Measurements from ENCODE around the gene DNAJC8.

Gene DNAJC8

GRCh38 chr1:28195780-28196179 is 37.0 kb downstream of the DNAJC8 start:
- no peak for DNase-seq

GRCh38 chr1:28194326-28195035 is 38.3 kb downstream of the DNAJC8 start:
- peaks cover 10 to 16% (median 15%) of the 10 kb centered on the region in 4 experiments for H3K36me3 ChIP-seq (ENCODE audit: control insufficient read depth in 4 of 4, insufficient read depth in 4 of 4, low read length in 3 of 4)
- ChIA-PET CTCF (interaction anchor here (5.6 kb wide), 1 partner anchor 103 kb away, joined by 25 read pairs; no protein-coding TSS in a partner anchor), POLR2A (no interaction called here)
- 86% methylated on average over 6 of the region's 8 CpGs for WGBS (ENCODE audit: insufficient coverage)
- H3K4me3 ChIP-seq (ENCODE audit: control insufficient read depth in 1 of 7, extremely low read depth in 1 of 7, insufficient read depth in 4 of 7, low read depth in 2 of 7, low read length in 6 of 7) = no peak overlapping the region
- H3K27me3 ChIP-seq (replicated peaks in 2 of 5; ENCODE audit: control insufficient read depth in 4 of 5, insufficient read depth in 5 of 5, low read length in 4 of 5) = no peaks in the 10 kb centered on the region
- peaks cover 0 to 5% (median 0%) of the 10 kb centered on the region in 5 experiments for H3K9me3 ChIP-seq (ENCODE audit: control extremely low read depth in 1 of 5, control insufficient read depth in 4 of 5, insufficient read depth in 2 of 5, low read depth in 1 of 5, low read length in 4 of 5)
- no peak for DNase-seq
- peaks cover 0 to 39% (median 25%) of the 10 kb centered on the region in 4 experiments for H3K4me1 ChIP-seq (ENCODE audit: control extremely low read depth in 1 of 4, control insufficient read depth in 4 of 4, insufficient read depth in 4 of 4, low read length in 3 of 4)
- no peak overlapping the region for H3K27ac ChIP-seq (ENCODE audit: insufficient read depth in 1 of 2, low read depth in 1 of 2, low read length in 2 of 2, poor library complexity in 1 of 2, severe bottlenecking in 2 of 2)

More at GRCh38 chr1:28195780-28196179, 37.0 kb downstream of the DNAJC8 start:
- ChIA-PET POLR2A (interaction anchor here (0.7 kb wide), 1 partner anchor 90 kb away, joined by 5 read pairs; no protein-coding TSS in a partner anchor), CTCF (interaction anchor here (1.4 to 5.6 kb wide), 4 partner anchors 12 to 110 kb away, joined by 4 to 33 read pairs (median 14); partner anchors contain the start of gene EYA3)
- no peak overlapping the region for H3K4me3 ChIP-seq (ENCODE audit: control insufficient read depth in 1 of 7, extremely low read depth in 1 of 7, insufficient read depth in 4 of 7, low read depth in 2 of 7, low read length in 6 of 7)
- peaks cover 0 to 43% (median 30%) of the 10 kb centered on the region in 4 experiments for H3K4me1 ChIP-seq (ENCODE audit: control extremely low read depth in 1 of 4, control insufficient read depth in 4 of 4, insufficient read depth in 4 of 4, low read length in 3 of 4)
- H3K9me3 ChIP-seq (ENCODE audit: control extremely low read depth in 1 of 5, control insufficient read depth in 4 of 5, insufficient read depth in 2 of 5, low read depth in 1 of 5, low read length in 4 of 5) = peaks cover 0 to 5% (median 0%) of the 10 kb centered on the region in 5 experiments
- peaks cover 10 to 28% (median 23%) of the 10 kb centered on the region in 4 experiments for H3K36me3 ChIP-seq (ENCODE audit: control insufficient read depth in 4 of 4, insufficient read depth in 4 of 4, low read length in 3 of 4)
- 100% methylated on average over 1 of the region's 1 CpG for WGBS (ENCODE audit: insufficient coverage)
- no peak overlapping the region for H3K27ac ChIP-seq (ENCODE audit: insufficient read depth in 1 of 2, low read depth in 1 of 2, low read length in 2 of 2, poor library complexity in 1 of 2, severe bottlenecking in 2 of 2)
- no peaks in the 10 kb centered on the region for H3K27me3 ChIP-seq (replicated peaks in 2 of 5; ENCODE audit: control insufficient read depth in 4 of 5, insufficient read depth in 5 of 5, low read length in 4 of 5)

GRCh38 chr1:28193701-28194161 is 39.1 kb downstream of the DNAJC8 start:
- ChIA-PET POLR2A (no interaction called here), CTCF (interaction anchor here (5.6 kb wide), 1 partner anchor 102 kb away, joined by 25 read pairs; no protein-coding TSS in a partner anchor)
- Histone ChIP-seq H3K9me3 (ENCODE audit: control extremely low read depth in 1 of 5, control insufficient read depth in 4 of 5, insufficient read depth in 2 of 5, low read depth in 1 of 5, low read length in 4 of 5) (peaks cover 0 to under 1% (median 0%) of the 10 kb centered on the region in 5 experiments), H3K27ac (ENCODE audit: insufficient read depth in 1 of 2, low read depth in 1 of 2, low read length in 2 of 2, poor library complexity in 1 of 2, severe bottlenecking in 2 of 2) (no peak overlapping the region), H3K4me1 (ENCODE audit: control extremely low read depth in 1 of 4, control insufficient read depth in 4 of 4, insufficient read depth in 4 of 4, low read length in 3 of 4) (peaks cover 0 to 32% (median 19%) of the 10 kb centered on the region in 4 experiments), H3K27me3 (replicated peaks in 2 of 5; ENCODE audit: control insufficient read depth in 4 of 5, insufficient read depth in 5 of 5, low read length in 4 of 5) (no peaks in the 10 kb centered on the region), H3K36me3 (ENCODE audit: control insufficient read depth in 4 of 4, insufficient read depth in 4 of 4, low read length in 3 of 4) (peaks cover 6 to 10% (median 9%) of the 10 kb centered on the region in 4 experiments), H3K4me3 (ENCODE audit: control insufficient read depth in 1 of 7, extremely low read depth in 1 of 7, insufficient read depth in 4 of 7, low read depth in 2 of 7, low read length in 6 of 7) (no peak overlapping the region)
- WGBS (ENCODE audit: insufficient coverage) = 100% methylated on average over 4 of the region's 8 CpGs
- no peak for DNase-seq

- no peak overlapping the region for H3K27ac ChIP-seq (ENCODE audit: insufficient read depth in 1 of 2, low read depth in 1 of 2, low read length in 2 of 2, poor library complexity in 1 of 2, severe bottlenecking in 2 of 2)
- ChIA-PET CTCF (interaction anchor here (5.6 kb wide), 1 partner anchor 100 kb away, joined by 25 read pairs; no protein-coding TSS in a partner anchor), POLR2A (interaction anchor here (1.2 kb wide), 1 partner anchor 17 kb away, joined by 3 read pairs; no protein-coding TSS in a partner anchor)
- no peak overlapping the region for H3K4me3 ChIP-seq (ENCODE audit: control insufficient read depth in 1 of 7, extremely low read depth in 1 of 7, insufficient read depth in 4 of 7, low read depth in 2 of 7, low read length in 6 of 7)
- H3K27me3 ChIP-seq (replicated peaks in 2 of 5; ENCODE audit: control insufficient read depth in 4 of 5, insufficient read depth in 5 of 5, low read length in 4 of 5) = no peaks in the 10 kb centered on the region
- DNase-seq = no peak
- H3K9me3 ChIP-seq (ENCODE audit: control extremely low read depth in 1 of 5, control insufficient read depth in 4 of 5, insufficient read depth in 2 of 5, low read depth in 1 of 5, low read length in 4 of 5) = no peaks in the 10 kb centered on the region
- peaks cover 0 to 4% (median 0%) of the 10 kb centered on the region in 4 experiments for H3K36me3 ChIP-seq (ENCODE audit: control insufficient read depth in 4 of 4, insufficient read depth in 4 of 4, low read length in 3 of 4)
- peaks cover 0 to 12% (median 3%) of the 10 kb centered on the region in 4 experiments for H3K4me1 ChIP-seq (ENCODE audit: control extremely low read depth in 1 of 4, control insufficient read depth in 4 of 4, insufficient read depth in 4 of 4, low read length in 3 of 4)
- WGBS (ENCODE audit: insufficient coverage) = 73% methylated on average over 6 of the region's 12 CpGs
Measured at GRCh38 chr1:28190996-28191645, 41.7 kb downstream of the DNAJC8 start.

- POLR2A ChIA-PET = interaction anchor here (1.2 kb wide), 1 partner anchor 17 kb away, joined by 3 read pairs; no protein-coding TSS in a partner anchor
- H3K4me1 ChIP-seq (ENCODE audit: control extremely low read depth in 1 of 4, control insufficient read depth in 4 of 4, insufficient read depth in 4 of 4, low read length in 3 of 4) = peaks cover 0 to 11% (median 3%) of the 10 kb centered on the region in 4 experiments
- CTCF ChIA-PET = interaction anchor here (5.6 kb wide), 1 partner anchor 99 kb away, joined by 25 read pairs; no protein-coding TSS in a partner anchor
Measured at GRCh38 chr1:28190337-28190979, 42.4 kb downstream of the DNAJC8 start.

GRCh38 chr1:28185071-28185470 is 47.8 kb downstream of the DNAJC8 start:
- Histone ChIP-seq H3K4me3 (ENCODE audit: control insufficient read depth in 1 of 7, extremely low read depth in 1 of 7, insufficient read depth in 4 of 7, low read depth in 2 of 7, low read length in 6 of 7) (no peak overlapping the region), H3K9me3 (ENCODE audit: control extremely low read depth in 1 of 5, control insufficient read depth in 4 of 5, insufficient read depth in 2 of 5, low read depth in 1 of 5, low read length in 4 of 5) (no peaks in the 10 kb centered on the region), H3K27ac (ENCODE audit: insufficient read depth in 1 of 2, low read depth in 1 of 2, low read length in 2 of 2, poor library complexity in 1 of 2, severe bottlenecking in 2 of 2) (no peak overlapping the region), H3K4me1 (ENCODE audit: control extremely low read depth in 1 of 4, control insufficient read depth in 4 of 4, insufficient read depth in 4 of 4, low read length in 3 of 4) (peaks cover 0 to 16% (median 12%) of the 10 kb centered on the region in 4 experiments), H3K27me3 (replicated peaks in 2 of 5; ENCODE audit: control insufficient read depth in 4 of 5, insufficient read depth in 5 of 5, low read length in 4 of 5) (no peaks in the 10 kb centered on the region), H3K36me3 (ENCODE audit: control insufficient read depth in 4 of 4, insufficient read depth in 4 of 4, low read length in 3 of 4) (no peaks in the 10 kb centered on the region)
- ChIA-PET CTCF (no interaction called here), POLR2A (no interaction called here)
- WGBS (ENCODE audit: insufficient coverage) = 83% methylated on average over 1 of the region's 1 CpG
- DNase-seq = no peak

More at GRCh38 chr1:28190337-28190979, 42.4 kb downstream of the DNAJC8 start:
- H3K9me3 ChIP-seq (ENCODE audit: control extremely low read depth in 1 of 5, control insufficient read depth in 4 of 5, insufficient read depth in 2 of 5, low read depth in 1 of 5, low read length in 4 of 5) = no peaks in the 10 kb centered on the region
- WGBS (ENCODE audit: insufficient coverage) = 53% methylated on average over 3 of the region's 3 CpGs
- H3K27ac ChIP-seq (ENCODE audit: insufficient read depth in 1 of 2, low read depth in 1 of 2, low read length in 2 of 2, poor library complexity in 1 of 2, severe bottlenecking in 2 of 2) = no peak overlapping the region
- H3K4me3 ChIP-seq (ENCODE audit: control insufficient read depth in 1 of 7, extremely low read depth in 1 of 7, insufficient read depth in 4 of 7, low read depth in 2 of 7, low read length in 6 of 7) = no peak overlapping the region
- H3K27me3 ChIP-seq (replicated peaks in 2 of 5; ENCODE audit: control insufficient read depth in 4 of 5, insufficient read depth in 5 of 5, low read length in 4 of 5) = no peaks in the 10 kb centered on the region
- H3K36me3 ChIP-seq (ENCODE audit: control insufficient read depth in 4 of 4, insufficient read depth in 4 of 4, low read length in 3 of 4) = peaks cover 0 to 4% (median 0%) of the 10 kb centered on the region in 4 experiments
- peak in 2 of 3 donors; percentile 44 to 46 for DNase-seq
